Measurements from ENCODE around the gene APPL2.
"Not testable (repeated sequence)": the region's sequence is repeated elsewhere in the genome, so short reads cannot be mapped to it uniquely, and the experiment has no call there.

Gene APPL2

DNA sequence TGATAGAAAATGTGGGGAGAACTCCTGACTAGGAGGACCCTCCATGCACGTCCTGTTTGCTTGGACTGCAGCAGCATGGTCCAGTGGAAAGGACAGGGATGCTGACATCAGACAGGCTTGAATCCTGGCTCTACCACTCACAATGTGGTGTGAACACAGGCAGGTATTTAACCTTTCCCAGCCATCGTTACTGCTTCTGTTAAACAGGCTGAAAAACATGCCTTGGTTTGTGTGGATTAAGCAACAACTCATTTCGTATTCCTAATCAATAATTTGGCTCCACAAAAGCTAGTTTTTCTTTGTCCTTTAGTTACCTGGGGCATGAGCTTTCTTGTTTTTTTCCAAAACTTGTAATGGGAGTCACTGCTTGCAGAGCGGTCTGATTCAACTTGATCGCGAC, 41.0 kb downstream of the APPL2 start:
- no peak for DNase-seq (ENCODE audit: low read depth in 2 of 2)

DNA sequence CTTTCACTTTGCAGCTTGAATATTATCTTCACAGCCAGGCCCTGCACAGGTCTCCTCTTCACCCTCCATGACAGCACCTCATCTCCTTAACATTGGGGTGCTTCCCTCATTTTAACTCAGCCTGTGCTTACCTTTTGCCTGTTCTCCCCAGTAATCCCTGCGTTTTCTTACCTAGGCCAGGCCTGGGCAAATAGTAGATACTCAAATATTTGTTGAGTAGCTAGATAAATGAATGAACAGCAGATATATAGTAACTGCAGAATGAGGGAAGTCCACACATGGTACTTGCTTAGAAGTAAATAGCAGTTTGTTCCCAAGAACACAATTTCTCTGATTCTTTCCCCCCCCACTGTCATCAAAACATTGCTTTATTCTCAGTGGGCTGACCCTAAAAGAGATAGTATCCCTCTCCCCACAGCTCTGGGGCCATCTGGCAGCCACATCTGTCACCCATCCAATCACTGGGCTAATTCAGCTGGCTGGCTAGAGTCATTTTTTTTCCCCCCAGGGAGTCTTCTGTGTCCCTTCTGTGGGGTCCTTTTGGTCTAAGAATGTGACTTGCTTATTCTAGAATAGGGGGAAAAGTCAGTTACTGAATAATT, 43.2 kb downstream of the APPL2 start:
- no peak for DNase-seq (ENCODE audit: low read depth in 2 of 2)

DNA sequence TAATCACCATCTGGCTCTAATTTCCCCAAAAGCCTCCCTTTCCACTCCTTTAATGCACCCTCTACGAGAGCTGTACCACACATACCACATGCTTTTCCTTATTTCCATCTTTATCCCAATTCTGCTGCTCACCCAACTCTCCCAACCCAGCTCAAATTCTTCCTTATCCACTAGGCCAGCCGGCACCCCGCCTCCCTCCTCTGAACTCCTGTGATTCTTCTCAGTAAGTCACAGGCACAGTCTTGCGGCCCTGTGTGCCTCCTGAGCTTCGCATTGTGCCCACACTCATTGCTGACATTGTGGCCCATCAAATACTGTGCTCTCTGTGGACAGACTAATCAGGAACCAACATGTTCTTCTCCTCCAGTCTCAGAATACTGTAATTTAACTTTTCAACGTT, 45.4 kb downstream of the APPL2 start:
- no peak for DNase-seq (ENCODE audit: low read depth in 2 of 2)

DNA sequence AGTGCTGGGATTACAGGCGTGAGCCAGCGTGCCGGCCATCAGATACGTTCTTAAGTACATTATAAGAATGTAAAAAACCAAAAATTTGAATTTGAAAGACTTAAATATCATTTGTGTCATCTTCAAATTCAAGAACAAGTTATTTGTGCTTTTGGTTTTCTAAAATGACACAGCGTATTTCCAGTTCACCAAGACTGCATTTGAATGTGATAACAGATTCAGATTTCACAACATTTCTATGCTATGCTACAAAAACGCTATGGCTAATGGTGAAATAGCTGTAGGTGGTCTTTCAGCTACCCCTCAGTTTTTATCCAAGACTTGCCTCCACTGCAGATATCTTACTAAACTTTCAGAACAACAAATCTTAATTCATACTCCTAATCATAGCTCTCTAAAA, 46.7 kb downstream of the APPL2 start:
- DNase-seq (ENCODE audit: low read depth in 2 of 2), result no peak

DNA sequence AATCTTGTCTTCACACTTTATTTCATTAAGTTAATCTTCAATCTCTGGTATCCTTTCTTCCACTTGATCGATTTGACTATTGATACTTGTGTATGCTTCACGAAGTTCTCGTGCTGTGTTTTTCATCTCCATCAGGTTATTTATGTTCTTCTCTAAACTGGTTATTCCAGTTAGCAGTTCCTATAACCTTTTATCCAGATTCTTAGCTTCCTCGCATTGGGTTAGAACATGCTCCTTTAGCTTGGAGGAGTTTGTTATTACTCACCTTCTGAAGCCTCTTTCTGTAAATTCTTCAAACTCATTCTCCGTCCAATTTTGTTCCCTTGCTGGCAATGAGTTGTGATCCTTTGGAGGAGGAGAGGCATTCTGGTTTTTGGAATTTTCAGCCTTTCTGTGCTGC, 52.0 kb downstream of the APPL2 start:
- not testable (repeated sequence) for DNase-seq (ENCODE audit: low read depth in 2 of 2)

- not testable (repeated sequence) for DNase-seq (ENCODE audit: low read depth in 2 of 2)
Measured at GRCh38 chr12:105183406-105183805, 52.6 kb downstream of the APPL2 start.

- DNase-seq (ENCODE audit: low read depth in 2 of 2), result not testable (repeated sequence)
Measured at GRCh38 chr12:105179114-105179513, 56.9 kb downstream of the APPL2 start.

DNA sequence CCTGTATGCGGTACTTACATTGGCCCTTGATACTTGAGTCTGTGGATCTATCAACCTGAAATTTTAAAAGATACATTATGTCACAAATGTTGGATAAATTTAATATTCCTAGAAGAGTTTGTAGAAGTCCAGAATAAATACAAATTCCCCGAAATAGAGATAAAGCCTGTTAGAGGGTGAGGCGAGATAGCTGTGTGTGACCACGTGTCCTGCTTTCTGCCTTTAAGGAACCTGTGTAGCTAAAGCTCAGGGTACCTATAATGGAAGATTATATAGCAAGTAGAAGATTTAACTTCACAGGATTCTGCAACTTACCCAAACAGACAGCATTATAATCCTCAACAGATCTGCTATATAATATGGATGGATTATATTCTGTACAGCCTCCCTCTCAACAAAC, 58.8 kb downstream of the APPL2 start:
- DNase-seq (ENCODE audit: low read depth in 2 of 2), result no peak

- no peak for DNase-seq (ENCODE audit: low read depth in 2 of 2)
Measured at GRCh38 chr12:105175397-105175990, 60.5 kb downstream of the APPL2 start.

DNA sequence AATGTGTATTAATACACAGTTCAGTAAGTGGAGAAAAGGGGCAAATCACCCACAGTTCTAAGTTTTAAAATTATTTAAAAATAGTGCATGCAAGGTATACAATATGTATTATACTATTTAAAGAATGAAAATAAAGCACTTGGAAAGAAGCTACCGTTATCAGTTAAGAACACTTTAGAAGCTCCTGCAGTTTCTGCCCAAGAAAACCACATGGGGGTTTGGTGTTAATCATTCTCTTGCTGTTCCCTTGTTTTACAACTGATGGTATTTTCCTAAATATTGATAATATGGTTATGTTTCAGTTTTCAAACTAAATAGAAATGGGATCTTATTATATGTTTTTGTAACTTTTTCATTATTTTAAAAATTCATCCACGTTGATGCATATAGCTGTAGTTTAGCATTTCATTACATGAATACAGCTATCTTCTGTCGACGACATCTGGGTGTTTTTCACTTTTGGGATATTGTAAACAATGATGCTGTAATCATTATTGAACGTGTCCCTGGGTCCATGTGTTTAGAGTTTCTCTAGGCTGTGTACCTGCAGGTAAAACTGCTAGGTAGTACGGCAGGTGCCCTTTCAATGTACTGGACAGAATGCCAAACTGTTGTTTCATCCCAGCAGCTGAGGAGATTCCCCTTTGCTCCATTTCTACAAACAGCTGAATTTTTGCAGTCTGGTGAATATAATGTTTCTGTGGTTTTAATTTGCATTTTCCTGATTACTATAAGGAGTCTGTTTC, 64.1 kb downstream of the APPL2 start:
- DNase-seq (ENCODE audit: low read depth in 2 of 2), result no peak

- DNase-seq (ENCODE audit: low read depth in 2 of 2), result no peak
Measured at GRCh38 chr12:105170139-105170538, 65.8 kb downstream of the APPL2 start.

- no peak for DNase-seq (ENCODE audit: low read depth in 2 of 2)
Measured at GRCh38 chr12:105168006-105168405, 68.0 kb downstream of the APPL2 start.

DNA sequence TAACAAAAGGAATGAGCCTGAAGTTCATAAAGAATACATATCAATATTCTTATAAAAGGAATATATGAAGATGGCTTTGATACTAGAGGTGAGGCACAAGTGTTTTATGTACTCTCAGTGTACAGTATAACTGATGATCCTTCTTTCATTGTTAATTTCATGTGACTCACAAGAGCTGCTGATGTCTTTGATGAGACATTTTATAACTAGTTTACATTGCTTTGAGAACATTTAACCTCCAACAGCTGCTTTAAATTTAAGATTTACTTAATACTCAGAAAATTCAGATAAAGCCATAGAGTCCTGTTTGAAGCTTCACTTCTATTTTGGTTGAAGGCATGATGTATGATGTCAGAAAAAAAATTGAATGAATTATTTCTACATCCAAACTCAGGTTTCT, 68.6 kb downstream of the APPL2 start:
- no peak for DNase-seq (ENCODE audit: low read depth in 2 of 2)

GRCh38 chr12:105166736-105167135, 69.2 kb downstream of the APPL2 start:
- DNase-seq (ENCODE audit: low read depth in 2 of 2), result no peak

DNA sequence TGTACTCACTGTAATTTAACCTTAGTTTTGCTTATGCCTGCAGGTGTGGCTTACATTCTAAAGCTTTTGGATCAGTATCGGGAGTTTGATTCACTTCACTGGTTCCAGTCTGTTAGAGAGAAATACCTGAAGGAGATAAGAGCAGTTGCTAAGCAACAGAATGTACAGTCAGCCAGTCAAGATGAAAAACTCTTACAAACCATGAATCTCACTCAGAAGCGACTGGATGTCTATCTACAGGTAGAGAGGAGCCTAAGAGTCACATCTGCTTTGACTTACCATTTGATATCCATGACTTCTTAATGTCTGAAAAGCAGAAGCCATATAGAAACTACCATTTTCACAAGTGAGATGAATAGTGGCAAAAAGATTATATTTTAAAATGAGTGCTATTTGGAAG, 71.9 kb downstream of the APPL2 start:
- DNase-seq (ENCODE audit: low read depth in 2 of 2), result no peak

DNA sequence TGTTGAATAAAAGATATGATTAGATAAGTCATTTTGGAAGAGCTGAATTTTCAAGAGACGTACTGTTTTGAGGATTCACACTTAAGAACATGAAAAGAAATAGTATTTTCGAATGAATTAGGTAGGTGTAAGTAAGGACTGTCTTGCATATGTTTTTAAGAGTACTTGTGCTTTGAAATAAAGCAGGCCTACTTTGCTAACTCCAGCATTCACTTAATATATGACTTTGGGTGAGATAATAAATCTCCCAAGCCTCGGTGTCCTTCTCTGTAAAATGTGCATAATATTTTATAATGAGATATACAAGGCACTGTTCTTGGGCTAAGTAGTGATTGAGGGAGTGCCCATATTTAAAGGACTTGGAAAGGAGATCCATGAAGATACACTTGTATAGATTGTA, 73.8 kb downstream of the APPL2 start:
- DNase-seq (ENCODE audit: low read depth in 2 of 2), result no peak

DNA sequence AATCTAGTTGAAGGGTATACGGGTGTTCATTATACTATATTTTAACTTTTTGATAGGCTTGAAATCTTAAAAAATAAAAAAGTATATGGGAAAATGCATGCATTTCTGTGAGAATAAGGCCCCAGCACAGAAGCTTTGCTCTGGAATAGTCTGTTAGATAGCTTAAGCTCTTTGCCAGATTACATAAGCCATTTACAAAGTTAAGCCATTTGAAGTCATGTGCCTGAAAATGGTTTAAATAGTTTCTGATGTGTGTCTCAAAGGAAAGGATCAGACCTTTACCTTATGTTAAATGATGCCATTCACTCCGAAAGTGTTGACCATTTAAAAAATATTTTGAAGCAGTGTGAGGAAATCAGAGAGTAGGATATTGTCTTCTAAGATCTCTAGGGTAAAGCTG, 77.1 kb downstream of the APPL2 start:
- DNase-seq (ENCODE audit: low read depth in 2 of 2), result no peak

GRCh38 chr12:105157606-105158005, 78.4 kb downstream of the APPL2 start:
- DNase-seq (ENCODE audit: low read depth in 2 of 2), result no peak

- no peak for DNase-seq (ENCODE audit: low read depth in 2 of 2)
Measured at GRCh38 chr12:105156260-105156659, 79.7 kb downstream of the APPL2 start.

- no peak for DNase-seq (ENCODE audit: low read depth in 2 of 2)
Measured at GRCh38 chr12:105142259-105142658, 93.7 kb downstream of the APPL2 start.

- no peak for DNase-seq (ENCODE audit: low read depth in 2 of 2)
Measured at GRCh38 chr12:105141320-105141922, 94.6 kb downstream of the APPL2 start.

GRCh38 chr12:105138248-105138647, 97.7 kb downstream of the APPL2 start:
- no peak for DNase-seq (ENCODE audit: low read depth in 2 of 2)

Measured in stimulated activated CD8-positive, alpha-beta memory T cell treated with anti-CD3 and anti-CD28 coated beads, Interleukin-15, amount 100 ng/mL, for 4 hours (primary cell).